ENCODE measurements around the gene SLC49A3.

Gene SLC49A3

GRCh38 chr4:664713-665231 lies 24.2 kb downstream of the SLC49A3 start:
- no peak for DNase-seq

GRCh38 chr4:663438-664428 lies 25.2 kb downstream of the SLC49A3 start:
- peak; percentile 42 for DNase-seq

GRCh38 chr4:663046-663437 lies 25.9 kb downstream of the SLC49A3 start:
- DNase-seq, result no peak

GRCh38 chr4:661881-662761 lies 26.8 kb downstream of the SLC49A3 start:
- DNase-seq, result no peak

- DNase-seq, result no peak
Observed at GRCh38 chr4:661231-661630, 27.7 kb downstream of the SLC49A3 start.

- no peak for DNase-seq
Observed at GRCh38 chr4:660401-660800, 28.6 kb downstream of the SLC49A3 start.

GRCh38 chr4:659851-660250 lies 29.1 kb downstream of the SLC49A3 start:
- DNase-seq, result no peak

GRCh38 chr4:658681-659667 lies 30.0 kb downstream of the SLC49A3 start:
- no peak for DNase-seq

GRCh38 chr4:657834-658667 lies 30.9 kb downstream of the SLC49A3 start:
- DNase-seq, result no peak

GRCh38 chr4:657338-657833 lies 31.6 kb downstream of the SLC49A3 start:
- DNase-seq, result no peak

GRCh38 chr4:656436-657337 lies 32.3 kb downstream of the SLC49A3 start:
- no peak for DNase-seq

GRCh38 chr4:655464-656151 lies 33.3 kb downstream of the SLC49A3 start:
- DNase-seq, result no peak

- DNase-seq, result no peak
Observed at GRCh38 chr4:654871-655463, 34.0 kb downstream of the SLC49A3 start.

GRCh38 chr4:654503-654845 lies 34.5 kb downstream of the SLC49A3 start:
- no peak for DNase-seq

- no peak for DNase-seq
Observed at GRCh38 chr4:653831-654502, 35.0 kb downstream of the SLC49A3 start.

GRCh38 chr4:653080-653821 lies 35.7 kb downstream of the SLC49A3 start:
- no peak for DNase-seq

GRCh38 chr4:651884-652642 lies 36.9 kb downstream of the SLC49A3 start:
- DNase-seq, result no peak

All from NK-92 treated with Interleukin-12 subunit alpha and Interleukin-12 subunit beta, amount 100 ng/mL, for 24 hours (cell line).